ENCODE results near the gene ZNF385A. TPM values are rescaled to one million over a fixed set of nuclear protein-coding genes. Genes with fewer than 3 reads are reported as not detected.

The ZNF385A gene
- total and polyA plus RNA-seq, 2 of the 13 experiments (the other 11 are each of a cell fraction or from before 2014, with no cell fraction given) = 0.44 to 0.67 TPM

- no peak for TF ChIP-seq CBFB (CRISPR knock-in tag; IDR thresholded peaks at IDR 0.05)
- TF ChIP-seq PCBP1 (IDR thresholded peaks at IDR 0.05; ENCODE audit: borderline replicate concordance, low read depth, low read length) = no peak
- no peak for TF ChIP-seq ZNF563 (CRISPR knock-in tag; IDR thresholded peaks at IDR 0.05)
- no peak for TF ChIP-seq ZZZ3 (CRISPR knock-in tag; IDR thresholded peaks at IDR 0.05; ENCODE audit: borderline replicate concordance)
- TF ChIP-seq E2F1 (CRISPR knock-in tag; IDR thresholded peaks at IDR 0.05) = no peak
- no peak for TF ChIP-seq ZSCAN22 (CRISPR knock-in tag; IDR thresholded peaks at IDR 0.05)
- no peak for TF ChIP-seq ZBTB26 (CRISPR knock-in tag; IDR thresholded peaks at IDR 0.05; ENCODE audit: borderline replicate concordance)
- TF ChIP-seq WIZ (CRISPR knock-in tag; IDR thresholded peaks at IDR 0.05) = no peak
- no peak for TF ChIP-seq TRIM22 (IDR thresholded peaks at IDR 0.05)
- peak; percentile 44; the same call in 1 of the 2 replicates for TF ChIP-seq HOXA3 (CRISPR knock-in tag; IDR thresholded peaks at IDR 0.05)
- TF ChIP-seq BHLHE40 (IDR thresholded peaks at IDR 0.05; ENCODE audit: low read length) = no peak
- TF ChIP-seq POGK (CRISPR knock-in tag; conservative IDR thresholded peaks at IDR 0.05) = no peak
- TF ChIP-seq ZNF776 (CRISPR knock-in tag; IDR thresholded peaks at IDR 0.05) = no peak
- TF ChIP-seq YEATS4 (CRISPR knock-in tag; IDR thresholded peaks at IDR 0.05; ENCODE audit: borderline replicate concordance) = no peak
- TF ChIP-seq BRCA1 (CRISPR knock-in tag; IDR thresholded peaks at IDR 0.05) = no peak
- peak in 1 of 2 experiments; percentile 63; a peak in 2 of 4 replicates for TF ChIP-seq NR2F1 (CRISPR knock-in tag; IDR thresholded peaks at IDR 0.05)
- TF ChIP-seq BATF2 (CRISPR knock-in tag; IDR thresholded peaks at IDR 0.05) = no peak
- TF ChIP-seq SOX6 (IDR thresholded peaks at IDR 0.05) = no peak
- TF ChIP-seq SOX6 (CRISPR knock-in tag; IDR thresholded peaks at IDR 0.05) = no peak; the same call in 1 of the 2 replicates
- TF ChIP-seq SMC3 (IDR thresholded peaks at IDR 0.05; ENCODE audit: low read length) = peak; percentile 95
- TF ChIP-seq MTF2 (CRISPR knock-in tag; IDR thresholded peaks at IDR 0.05; ENCODE audit: borderline replicate concordance) = no peak
- no peak for TF ChIP-seq FOSL1 (CRISPR knock-in tag; IDR thresholded peaks at IDR 0.05; ENCODE audit: borderline replicate concordance)
- no peak for TF ChIP-seq KLF9 (CRISPR knock-in tag; IDR thresholded peaks at IDR 0.05; ENCODE audit: low read depth)
Observed at GRCh38 chr12:54360717-54361456, 23.6 kb downstream of the ZNF385A start (continued).

Measured in HepG2 (cell line).